D721Med (cell line): ENCODE data around the gene RPS19BP1.

Experiments used
- DNase-seq: peaks from one replicate; pipeline ENCODE4 v3.0.0; 2011; ENCODE audit warnings: low spot score; ENCODE audit not compliant: insufficient read length
- FAIRE-seq: peaks from 2 replicates; lab custom pipeline; 2011; peaks lifted over from hg19 to GRCh38; lab: Jason Lieb, UNC
- TF ChIP-seq, protein P1 (sequence below): IDR thresholded peaks from 2 replicates; pipeline ENCODE4 v1.5.1; 2012; ENCODE audit warnings: mild to moderate bottlenecking, control low read depth; ENCODE audit not compliant: insufficient read depth; ENCODE audit errors: missing control alignments

The RPS19BP1 gene

DNA sequence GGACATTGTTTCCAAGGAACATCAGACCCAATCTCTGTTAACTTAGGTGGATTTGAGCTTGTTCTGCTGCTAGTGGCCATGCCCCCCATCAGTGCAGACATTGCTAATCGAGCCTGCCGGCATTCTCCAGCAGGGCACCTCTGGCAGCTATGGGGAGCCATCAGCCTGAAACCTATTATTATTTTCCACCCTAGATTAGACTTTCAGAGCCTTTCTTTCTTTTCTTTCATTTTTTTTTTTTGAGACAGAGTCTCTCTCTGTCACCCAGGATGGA is 42.9 kb upstream of the RPS19BP1 start:
- DNase-seq (no peak), FAIRE-seq (no peak)
- TF ChIP-seq, protein P1, sequence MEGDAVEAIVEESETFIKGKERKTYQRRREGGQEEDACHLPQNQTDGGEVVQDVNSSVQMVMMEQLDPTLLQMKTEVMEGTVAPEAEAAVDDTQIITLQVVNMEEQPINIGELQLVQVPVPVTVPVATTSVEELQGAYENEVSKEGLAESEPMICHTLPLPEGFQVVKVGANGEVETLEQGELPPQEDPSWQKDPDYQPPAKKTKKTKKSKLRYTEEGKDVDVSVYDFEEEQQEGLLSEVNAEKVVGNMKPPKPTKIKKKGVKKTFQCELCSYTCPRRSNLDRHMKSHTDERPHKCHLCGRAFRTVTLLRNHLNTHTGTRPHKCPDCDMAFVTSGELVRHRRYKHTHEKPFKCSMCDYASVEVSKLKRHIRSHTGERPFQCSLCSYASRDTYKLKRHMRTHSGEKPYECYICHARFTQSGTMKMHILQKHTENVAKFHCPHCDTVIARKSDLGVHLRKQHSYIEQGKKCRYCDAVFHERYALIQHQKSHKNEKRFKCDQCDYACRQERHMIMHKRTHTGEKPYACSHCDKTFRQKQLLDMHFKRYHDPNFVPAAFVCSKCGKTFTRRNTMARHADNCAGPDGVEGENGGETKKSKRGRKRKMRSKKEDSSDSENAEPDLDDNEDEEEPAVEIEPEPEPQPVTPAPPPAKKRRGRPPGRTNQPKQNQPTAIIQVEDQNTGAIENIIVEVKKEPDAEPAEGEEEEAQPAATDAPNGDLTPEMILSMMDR: no peak

DNA sequence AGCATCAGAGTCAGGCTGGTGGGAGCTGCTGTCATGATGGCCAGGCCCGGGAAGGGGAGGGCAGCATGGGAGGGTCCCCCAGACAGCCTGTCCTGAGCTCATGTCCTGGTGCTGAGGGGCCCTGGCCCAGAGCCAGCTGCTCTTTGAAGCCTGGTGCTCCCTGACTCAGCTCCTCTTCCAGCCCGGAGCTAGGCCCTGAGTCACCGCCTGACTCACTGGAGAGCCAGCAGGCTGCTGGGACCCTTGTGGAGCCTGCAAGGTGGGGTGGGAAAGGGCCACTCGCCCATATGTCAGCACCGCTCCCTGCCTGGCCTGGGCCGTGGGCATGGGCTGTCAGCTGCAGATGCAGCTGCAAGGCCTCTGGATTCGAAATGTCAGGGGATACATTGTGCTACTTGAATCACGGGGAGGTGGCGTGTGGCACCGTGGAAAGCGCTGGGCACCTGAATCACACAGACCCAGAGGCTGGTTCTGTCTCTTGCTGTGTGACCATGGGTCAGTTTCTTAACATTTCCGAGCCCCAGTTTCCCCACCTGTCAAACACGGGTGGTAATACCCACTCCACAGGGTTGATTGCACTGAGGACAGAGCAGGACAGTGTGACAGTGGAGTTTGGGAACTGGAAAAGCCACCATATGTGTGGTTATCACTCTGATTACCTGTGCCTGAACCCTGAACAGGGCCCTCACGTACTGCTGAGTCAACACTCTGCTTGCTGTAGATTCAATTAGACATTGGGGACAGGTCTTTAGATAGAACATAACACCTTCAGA is 42.4 kb upstream of the RPS19BP1 start:
- TF ChIP-seq, protein P1: no peak
- no peak for FAIRE-seq
- DNase-seq: no peak

DNA sequence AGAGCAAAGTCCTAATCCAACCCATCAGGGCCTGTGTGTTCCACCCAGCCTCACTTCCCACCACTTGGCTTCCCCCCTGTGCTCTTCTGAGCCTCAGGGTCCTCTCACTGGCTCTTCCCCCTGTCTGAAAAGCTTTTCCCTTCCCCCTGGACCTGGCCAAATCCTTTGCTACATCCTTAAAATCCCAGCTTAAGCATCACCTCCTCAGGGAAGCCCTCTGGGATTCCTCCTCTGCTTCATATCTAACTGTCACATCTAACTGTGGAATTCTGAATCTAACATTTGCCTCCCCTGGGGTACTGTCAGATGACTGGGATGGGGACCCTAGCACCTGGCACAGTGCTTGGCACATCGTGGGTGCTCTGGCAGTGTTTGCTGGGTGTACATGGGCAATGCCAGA is 39.0 kb upstream of the RPS19BP1 start:
- TF ChIP-seq, protein P1: no peak
- DNase-seq (no peak), FAIRE-seq (no peak)

DNA sequence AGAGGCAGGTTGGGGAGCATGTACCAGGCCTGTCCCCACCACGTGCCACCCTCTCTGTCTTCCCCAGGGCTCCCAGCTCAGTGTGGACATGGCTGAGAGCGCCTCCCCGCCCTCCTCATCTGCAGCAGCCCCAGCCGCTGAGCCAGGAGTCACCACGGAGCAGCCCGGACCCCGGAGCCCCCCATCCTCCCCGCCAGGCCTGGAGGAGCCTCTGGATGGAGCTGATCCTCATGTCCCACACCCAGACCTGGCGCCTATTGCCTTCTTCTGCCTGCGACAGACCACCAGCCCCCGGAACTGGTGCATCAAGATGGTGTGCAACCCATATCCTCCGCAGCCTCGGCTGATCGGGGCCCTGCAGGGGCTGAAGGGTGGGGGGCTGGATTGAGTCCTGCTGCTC is 38.1 kb upstream of the RPS19BP1 start, which contains the start of gene CACNA1I:
Gene CACNA1I (plus strand): TSS at position 89 of the 400 bp plus-strand sequence. CDS start 0 bp downstream, at position 89.
- DNase-seq: no peak
- FAIRE-seq: no peak
- TF ChIP-seq, protein P1: no peak

DNA sequence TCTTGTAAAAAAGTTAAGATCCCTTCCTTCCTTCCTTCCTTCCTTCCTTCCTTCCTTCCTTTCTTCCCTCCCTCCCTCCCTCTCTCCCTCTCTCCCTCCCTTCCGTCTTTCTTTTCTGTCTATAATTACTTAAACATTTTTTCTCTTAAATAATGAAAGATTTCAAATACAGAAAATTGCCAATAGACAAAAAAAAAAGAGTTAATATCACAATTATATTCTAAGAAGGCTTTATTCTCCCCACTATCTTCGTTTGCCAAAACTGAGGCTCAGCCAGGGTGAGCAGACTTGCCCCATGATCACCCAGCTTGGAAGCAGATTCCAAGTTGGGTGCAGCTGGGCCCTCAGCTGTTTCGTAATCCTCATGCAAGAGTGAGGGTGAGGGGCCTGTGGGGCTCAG is 37.7 kb upstream of the RPS19BP1 start:
- DNase-seq: no peak
- TF ChIP-seq, protein P1: no peak
- FAIRE-seq: no peak

DNA sequence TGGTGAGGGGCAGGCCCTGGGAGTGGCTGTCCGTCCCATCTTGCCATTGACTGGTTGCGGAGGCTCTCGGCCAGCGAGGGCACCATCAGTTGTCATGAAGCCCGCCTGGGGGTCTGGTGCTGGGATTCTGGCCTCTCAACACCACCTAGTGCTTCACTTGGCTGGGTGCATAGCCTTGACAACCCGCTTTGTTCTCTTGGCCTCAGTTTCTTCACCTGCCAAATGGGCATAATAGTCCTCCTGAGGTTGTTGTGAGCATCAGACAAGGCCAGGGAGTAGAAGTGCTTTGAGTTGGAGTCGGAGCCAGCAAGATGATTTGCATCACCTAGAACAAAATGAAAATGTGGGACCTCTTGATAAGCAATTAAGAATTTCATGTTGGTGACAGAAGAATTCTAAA is 36.5 kb upstream of the RPS19BP1 start:
- TF ChIP-seq, protein P1: no peak
- DNase-seq (no peak), FAIRE-seq (no peak)

DNA sequence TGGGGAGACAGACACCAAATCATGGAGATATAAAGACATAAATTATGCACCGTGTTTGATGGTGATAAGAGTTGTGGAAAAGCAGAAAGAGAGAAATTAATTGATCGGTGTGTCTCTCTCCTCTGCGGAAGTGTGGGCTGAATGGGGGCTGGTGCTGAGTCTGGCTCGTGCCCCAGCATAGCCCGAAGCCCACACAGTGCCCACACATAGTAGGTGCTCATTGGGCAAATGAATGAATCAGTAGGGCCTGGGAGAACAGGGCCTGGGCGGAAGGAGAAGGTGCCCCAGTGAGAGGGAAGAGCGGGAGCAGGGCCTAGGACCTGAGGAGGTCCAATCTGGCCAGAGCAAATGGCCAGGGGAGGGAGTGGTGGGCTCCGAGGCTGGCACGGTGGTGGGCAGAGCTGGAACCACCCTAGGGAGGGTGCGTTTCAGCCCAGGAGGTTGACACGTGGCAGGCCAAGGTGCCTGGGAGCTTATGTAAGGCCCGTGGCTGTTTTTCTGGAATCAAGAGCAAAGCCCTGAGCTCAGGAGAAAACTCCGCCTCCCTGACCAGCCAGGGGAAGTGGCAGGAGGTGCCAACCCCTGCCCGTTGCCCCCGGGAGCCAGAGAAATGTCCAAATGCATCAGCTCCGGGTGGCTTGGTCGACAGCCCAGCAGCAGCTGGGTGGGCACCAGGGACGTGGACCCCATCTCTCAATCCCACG is 35.9 kb upstream of the RPS19BP1 start:
- no peak for FAIRE-seq

More for the DNA sequence above, 35.9 kb upstream of the RPS19BP1 start:
- TF ChIP-seq, protein P1: no peak
- DNase-seq: no peak
